ENCODE results near the gene MAPK7.

MAPK7 gene

GRCh38 chr17:19421219-19421618 is 42.9 kb downstream of the MAPK7 start:
- no peak for DNase-seq (ENCODE audit: low read depth in 3 of 3)

GRCh38 chr17:19421926-19422325 is 43.6 kb downstream of the MAPK7 start:
- no peak for DNase-seq (ENCODE audit: low read depth in 3 of 3)

- DNase-seq (ENCODE audit: low read depth in 3 of 3): no peak
Measured at GRCh38 chr17:19424934-19425868, 46.9 kb downstream of the MAPK7 start.

GRCh38 chr17:19426631-19427030 is 48.3 kb downstream of the MAPK7 start:
- no peak for DNase-seq (ENCODE audit: low read depth in 3 of 3)

GRCh38 chr17:19431691-19432090 is 53.4 kb downstream of the MAPK7 start:
- no peak for DNase-seq (ENCODE audit: low read depth in 3 of 3)

All from stimulated activated CD4-positive, alpha-beta T cell treated with anti-CD3 and anti-CD28 coated beads, TNF-alpha, amount 100 ng/mL, for 48 hours (primary cell).